HFFc6 (cell line): ENCODE data around the gene DLG5. TPM values are rescaled to one million over a fixed set of nuclear protein-coding genes. Genes with fewer than 3 reads are reported as not detected.

Source experiments
- DNase-seq: peaks from one replicate; pipeline ENCODE4 v3.0.0-alpha.2; 2018
- H3K27ac Mint-ChIP-seq: 2 replicates; pipeline ENCODE4 v1.8.0; 2020; ENCODE audit warnings: mild to moderate bottlenecking, mixed read lengths
- H3K27me3 Mint-ChIP-seq: 2 replicates; pipeline ENCODE4 v1.8.0; 2021; ENCODE audit warnings: mild to moderate bottlenecking, moderate library complexity, mixed read lengths; ENCODE audit not compliant: insufficient read depth
- H3K36me3 Mint-ChIP-seq: 2 replicates; pipeline ENCODE4 v1.8.0; 2021; ENCODE audit warnings: low read depth, mixed read lengths
- H3K4me1 Mint-ChIP-seq: 2 replicates; pipeline ENCODE4 v1.8.0; 2020; ENCODE audit warnings: low read depth, mixed read lengths
- H3K4me3 Mint-ChIP-seq: 2 replicates; pipeline ENCODE4 v1.8.0; 2020; ENCODE audit warnings: mild to moderate bottlenecking, moderate library complexity, mixed read lengths
- H3K9me3 Mint-ChIP-seq: 2 replicates; pipeline ENCODE4 v1.8.0; 2020; ENCODE audit warnings: mild to moderate bottlenecking, mixed read lengths
- total RNA-seq, 6 experiments: library from RNA; stranded (reverse); fragmentation: NEBNext Ultra II Directional; extraction: Animal tissue kit (Norgen Biotek cat#: 25700); gene quantifications; 2 replicates in 1 of 6; 3 replicates in 5 of 6; pipeline ENCODE4 v1.2.3, GENCODE V29; 2021
- TF ChIP-seq, protein P1 (sequence below): fragments of 200-600 bp; sonication (generic); IDR thresholded peaks from 2 replicates; pipeline ENCODE4 v1.5.0; 2021; ENCODE audit warnings: antibody characterized with exemption, mild to moderate bottlenecking

The DLG5 gene
- total RNA-seq, 6 experiments from 2014 or later: 48.2 to 52.9 (median 49.7) TPM

DNA sequence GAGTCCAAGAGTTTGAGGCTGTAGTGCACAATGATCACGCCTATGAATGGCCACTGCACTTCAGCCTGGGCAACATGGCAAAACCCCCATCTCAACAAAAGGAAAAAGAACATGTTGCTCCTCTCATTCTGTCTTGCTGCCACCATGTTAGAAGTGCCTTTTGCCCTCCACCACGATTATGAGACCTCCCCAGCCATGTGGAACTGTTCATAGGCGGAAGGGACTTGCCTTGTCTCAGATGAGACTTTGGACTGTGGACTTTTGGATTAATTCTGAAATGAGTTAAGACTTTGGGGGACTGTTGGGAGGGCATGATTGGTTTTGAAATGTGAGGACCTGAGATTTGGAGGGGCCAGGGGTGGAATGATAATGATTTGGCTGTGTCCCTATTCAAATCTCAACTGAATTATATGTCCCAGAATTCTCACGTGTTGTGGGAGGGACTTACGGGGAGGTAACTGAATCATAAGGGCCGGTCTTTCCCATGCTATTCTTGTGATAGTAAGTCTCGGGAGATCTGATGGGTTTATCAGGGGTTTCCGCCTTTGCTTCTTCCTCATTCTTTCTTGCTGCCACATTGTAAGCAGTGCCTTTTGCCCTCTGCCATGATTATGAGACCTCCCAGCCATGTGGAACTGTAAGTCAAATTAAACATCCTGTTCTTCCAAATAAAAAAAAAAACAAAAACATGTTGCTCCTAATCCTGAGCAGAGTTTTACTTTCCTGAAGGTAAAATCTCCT, 22.3 kb downstream of the DLG5 start:
- no peak for DNase-seq
- TF ChIP-seq, protein P1, sequence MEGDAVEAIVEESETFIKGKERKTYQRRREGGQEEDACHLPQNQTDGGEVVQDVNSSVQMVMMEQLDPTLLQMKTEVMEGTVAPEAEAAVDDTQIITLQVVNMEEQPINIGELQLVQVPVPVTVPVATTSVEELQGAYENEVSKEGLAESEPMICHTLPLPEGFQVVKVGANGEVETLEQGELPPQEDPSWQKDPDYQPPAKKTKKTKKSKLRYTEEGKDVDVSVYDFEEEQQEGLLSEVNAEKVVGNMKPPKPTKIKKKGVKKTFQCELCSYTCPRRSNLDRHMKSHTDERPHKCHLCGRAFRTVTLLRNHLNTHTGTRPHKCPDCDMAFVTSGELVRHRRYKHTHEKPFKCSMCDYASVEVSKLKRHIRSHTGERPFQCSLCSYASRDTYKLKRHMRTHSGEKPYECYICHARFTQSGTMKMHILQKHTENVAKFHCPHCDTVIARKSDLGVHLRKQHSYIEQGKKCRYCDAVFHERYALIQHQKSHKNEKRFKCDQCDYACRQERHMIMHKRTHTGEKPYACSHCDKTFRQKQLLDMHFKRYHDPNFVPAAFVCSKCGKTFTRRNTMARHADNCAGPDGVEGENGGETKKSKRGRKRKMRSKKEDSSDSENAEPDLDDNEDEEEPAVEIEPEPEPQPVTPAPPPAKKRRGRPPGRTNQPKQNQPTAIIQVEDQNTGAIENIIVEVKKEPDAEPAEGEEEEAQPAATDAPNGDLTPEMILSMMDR: no peak
- H3K36me3 Mint-ChIP-seq: no peaks in the 10 kb centered on the region; the same call in none of the 2 replicates
- no peak overlapping the region for H3K27ac Mint-ChIP-seq
- H3K9me3 Mint-ChIP-seq: no peaks in the 10 kb centered on the region
- H3K4me3 Mint-ChIP-seq: no peak overlapping the region
- peaks cover 2% of the 10 kb centered on the region for H3K27me3 Mint-ChIP-seq
- H3K4me1 Mint-ChIP-seq: peaks cover 49% of the 10 kb centered on the region

DNA sequence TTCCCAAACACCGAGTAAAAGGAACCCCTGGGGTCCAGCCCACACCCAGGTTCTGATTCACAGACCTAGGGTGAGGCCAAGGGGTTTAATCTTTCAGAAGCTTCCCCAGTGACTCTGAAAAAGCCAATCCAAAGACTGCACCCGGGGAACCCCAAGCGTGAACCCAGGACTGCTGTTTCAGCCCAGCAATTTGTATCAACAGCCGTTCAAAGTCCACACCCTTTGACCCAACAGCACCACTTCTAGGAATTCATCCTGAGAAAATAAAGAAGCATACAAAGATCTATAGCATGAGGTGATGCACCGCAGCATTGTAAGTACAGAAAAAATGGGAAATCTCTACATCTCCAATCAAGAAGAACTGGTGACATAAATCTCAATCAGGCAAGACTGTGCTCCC, 24.4 kb downstream of the DLG5 start:
- peaks cover 46% of the 10 kb centered on the region for H3K4me1 Mint-ChIP-seq
- H3K4me3 Mint-ChIP-seq: no peak overlapping the region
- H3K27ac Mint-ChIP-seq: no peak overlapping the region

DNA sequence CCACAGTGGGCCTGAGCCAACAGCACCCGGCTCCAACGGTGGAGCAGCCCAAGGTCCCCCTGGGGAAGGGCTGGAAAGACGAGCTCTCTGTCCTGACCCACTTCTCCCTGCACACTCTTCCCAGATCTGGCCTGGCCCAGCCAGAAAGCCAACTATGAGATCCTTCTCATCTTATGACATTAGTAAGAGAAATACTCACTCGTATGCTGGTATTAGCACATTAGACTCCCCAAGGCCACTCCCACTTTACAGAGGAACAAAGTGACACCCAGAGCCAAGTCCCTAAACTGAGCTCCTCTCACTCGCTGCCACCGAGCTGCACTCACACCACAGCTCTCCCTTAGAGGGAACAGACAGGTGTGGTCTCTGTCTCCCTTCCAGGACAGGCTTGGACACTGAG, 24.8 kb downstream of the DLG5 start:
- no peaks in the 10 kb centered on the region for H3K9me3 Mint-ChIP-seq

More for the DNA sequence above, 24.4 kb downstream of the DLG5 start:
- no peaks in the 10 kb centered on the region for H3K9me3 Mint-ChIP-seq
- H3K36me3 Mint-ChIP-seq: no peaks in the 10 kb centered on the region; the same call in none of the 2 replicates
- no peaks in the 10 kb centered on the region; the same call in 1 of the 2 replicates for H3K27me3 Mint-ChIP-seq
- DNase-seq: no peak
- TF ChIP-seq, protein P1: no peak

DNA sequence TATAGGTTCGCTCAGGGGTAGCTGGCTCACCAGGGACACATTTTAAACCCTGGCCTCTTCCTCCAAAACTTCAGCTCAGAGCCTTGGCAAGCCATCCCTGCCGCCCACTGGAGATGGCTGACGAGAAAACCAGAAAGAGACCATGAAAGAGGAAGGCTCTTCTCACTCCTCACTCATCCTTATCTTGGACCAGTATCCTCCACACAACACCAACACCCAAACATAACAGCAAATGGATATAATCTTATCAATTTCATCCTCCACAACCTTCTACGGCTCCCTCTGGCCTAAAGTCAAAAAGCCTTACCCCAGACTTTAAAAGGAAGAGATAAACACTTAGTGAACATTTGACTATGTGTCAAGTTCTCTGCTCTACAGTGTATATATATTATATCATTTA, 26.9 kb downstream of the DLG5 start:
- peaks cover 1% of the 10 kb centered on the region; the same call in 1 of the 2 replicates for H3K27me3 Mint-ChIP-seq
- no peaks in the 10 kb centered on the region; the same call in 1 of the 2 replicates for H3K36me3 Mint-ChIP-seq
- peaks cover 36% of the 10 kb centered on the region for H3K4me1 Mint-ChIP-seq
- DNase-seq: no peak
- peak overlapping the region; percentile 72 for H3K27ac Mint-ChIP-seq
- no peak overlapping the region for H3K4me3 Mint-ChIP-seq
- H3K9me3 Mint-ChIP-seq: no peaks in the 10 kb centered on the region
- TF ChIP-seq, protein P1: no peak

More for the DNA sequence above, 24.8 kb downstream of the DLG5 start:
- no peak overlapping the region for H3K27ac Mint-ChIP-seq
- DNase-seq: no peak
- H3K27me3 Mint-ChIP-seq: no peaks in the 10 kb centered on the region; the same call in 1 of the 2 replicates
- H3K4me1 Mint-ChIP-seq: peaks cover 41% of the 10 kb centered on the region
- H3K4me3 Mint-ChIP-seq: no peak overlapping the region
- TF ChIP-seq, protein P1: no peak
- H3K36me3 Mint-ChIP-seq: no peaks in the 10 kb centered on the region; the same call in none of the 2 replicates

DNA sequence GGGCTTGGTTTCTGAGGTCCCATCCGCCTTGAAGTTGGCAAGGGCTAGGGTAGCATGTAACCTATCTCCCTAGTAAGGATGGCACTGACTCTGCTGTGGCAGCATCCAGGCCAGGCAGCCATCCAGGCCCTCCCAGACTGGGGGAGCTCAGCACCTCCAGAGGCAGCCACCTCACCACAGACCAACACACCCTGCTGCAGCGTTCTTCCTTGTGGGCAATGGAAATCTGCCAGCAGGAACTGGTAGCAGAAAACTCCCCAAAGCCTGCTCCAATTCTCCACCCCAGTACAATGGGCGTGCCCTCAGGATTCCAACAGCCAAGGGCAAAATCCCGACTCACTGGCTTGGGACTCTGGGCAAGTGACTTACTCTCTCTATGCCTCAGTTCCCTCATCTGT, 27.5 kb downstream of the DLG5 start:
- DNase-seq: peak; percentile 82
- H3K36me3 Mint-ChIP-seq: no peaks in the 10 kb centered on the region; the same call in 1 of the 2 replicates
- peaks cover 36% of the 10 kb centered on the region for H3K4me1 Mint-ChIP-seq
- TF ChIP-seq, protein P1: no peak
- peak overlapping the region; percentile 72 for H3K27ac Mint-ChIP-seq
- no peak overlapping the region for H3K4me3 Mint-ChIP-seq
- peaks cover 1% of the 10 kb centered on the region; the same call in 1 of the 2 replicates for H3K27me3 Mint-ChIP-seq
- no peaks in the 10 kb centered on the region for H3K9me3 Mint-ChIP-seq
